Naive thymus-derived CD8-positive, alpha-beta T cell (primary cell): ENCODE results near the gene KCNC1. TPM values are rescaled to one million over a fixed set of nuclear protein-coding genes. Genes with fewer than 3 reads are reported as not detected.

Experiments
- ATAC-seq, 2 donors: fragments of 150-1000 bp; cut with Tn5 transposase in 1 of 2; sonication (Bioruptor Pico), chemical (Tn5 transposase) in 1 of 2; 1 replicate in 1 of 2; 2 replicates in 1 of 2; pipeline ENCODE4 v1.10.0; 2021; ENCODE audit warnings: mild to moderate bottlenecking in 2 of 2, moderate library complexity in 2 of 2
- POLR2A ChIA-PET: fragments of 350-600 bp; sonication (Branson Sonifier 250); formaldehyde crosslinking; loops from one replicate; lab custom pipeline; 2021; ENCODE audit warnings: antibody characterized with exemption; lab: Charles Lee
- DNase-seq, 10 donors: peaks; one replicate each; pipeline versions ENCODE4 v3.0.0 to v3.0.0-alpha.2; 2020 to 2022
- H3K27ac Mint-ChIP-seq, 10 donors: one replicate each; pipeline ENCODE4 v1.8.0; 2020 to 2022; ENCODE audit warnings: mild to moderate bottlenecking in 10 of 10, mixed read lengths in 10 of 10, moderate library complexity in 4 of 10, inconsistent platforms in 1 of 10
- H3K27me3 Mint-ChIP-seq, 5 donors: one replicate each; pipeline ENCODE4 v1.8.0; 2021 to 2022; ENCODE audit warnings: mixed read lengths in 5 of 5
- H3K36me3 Mint-ChIP-seq, 3 donors: one replicate each; pipeline ENCODE4 v1.8.0; 2020 to 2022; ENCODE audit warnings: mixed read lengths in 3 of 3, mild to moderate bottlenecking in 2 of 3, inconsistent platforms in 1 of 3
- H3K4me1 Mint-ChIP-seq, 4 donors: one replicate each; pipeline ENCODE4 v1.8.0; 2021 to 2022; ENCODE audit warnings: mixed read lengths in 4 of 4
- H3K4me3 Mint-ChIP-seq, 10 donors: one replicate each; pipeline ENCODE4 v1.8.0; 2020 to 2022; ENCODE audit warnings: mild to moderate bottlenecking in 10 of 10, mixed read lengths in 10 of 10, moderate library complexity in 6 of 10, inconsistent platforms in 1 of 10
- H3K9me3 Mint-ChIP-seq, 9 donors: one replicate each; pipeline ENCODE4 v1.8.0; 2020 to 2022; ENCODE audit warnings: mixed read lengths in 9 of 9, mild to moderate bottlenecking in 3 of 9, inconsistent platforms in 1 of 9, moderate library complexity in 1 of 9
- polyA plus RNA-seq, 3 donors: library from polyadenylated mRNA; unstranded; fragments of 300-500 nt; fragmentation: Illumina TruSeq; gene quantifications; one replicate each; pipeline ENCODE4 v1.2.3, GENCODE V29; 2021
- total RNA-seq, 8 experiments: library from RNA in 2 of 8; stranded (reverse) in 2 of 8; gene quantifications; one replicate each; pipeline ENCODE4 v1.2.3 and lab custom pipeline; 2021 to 2026

The KCNC1 gene
- total and polyA plus RNA-seq, 5 experiments from 2014 or later, result 0.60 TPM; not detected in 4

DNA sequence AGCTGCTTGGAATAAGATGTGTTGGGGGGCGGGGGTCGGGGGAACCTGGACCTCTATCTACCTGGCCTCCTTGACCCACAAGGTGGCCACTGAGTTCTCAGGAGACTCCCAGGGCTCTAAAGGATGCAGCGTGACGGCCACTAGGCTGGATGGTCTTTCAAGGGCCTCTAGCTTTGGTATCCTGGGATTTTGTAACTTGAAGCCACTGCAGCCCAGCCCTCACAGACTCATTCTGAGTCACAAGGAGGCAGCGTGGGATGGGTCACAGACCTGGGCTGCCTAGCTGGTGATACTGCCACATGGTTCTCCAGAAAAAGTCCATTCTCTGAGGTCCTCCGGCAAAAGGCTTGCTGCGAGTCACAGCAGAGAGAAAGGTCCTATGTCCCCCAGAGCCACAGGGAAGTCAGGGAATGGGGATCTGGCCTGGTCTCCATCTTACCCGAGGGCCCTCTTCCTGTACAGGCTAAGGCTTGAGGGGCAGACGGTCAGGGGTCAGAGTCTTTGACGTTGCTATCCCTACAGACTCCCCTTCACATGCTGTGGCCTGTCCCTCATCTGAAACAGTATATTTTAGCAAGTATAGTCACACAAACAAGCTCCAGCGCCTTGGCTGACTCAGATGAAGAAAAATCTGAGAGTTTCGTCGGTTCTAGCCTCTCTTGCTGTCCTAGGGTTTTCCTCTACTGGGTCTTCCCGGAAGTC, 52.4 kb downstream of the KCNC1 start:
- peaks cover 0 to 31% (median 30%) of the 10 kb centered on the region in 3 donors for H3K36me3 Mint-ChIP-seq
- H3K4me3 Mint-ChIP-seq, result no peak overlapping the region
- H3K4me1 Mint-ChIP-seq, result peaks cover 0 to 7% (median 0%) of the 10 kb centered on the region in 4 donors
- no peak overlapping the region for H3K27ac Mint-ChIP-seq
- no peaks in the 10 kb centered on the region for H3K27me3 Mint-ChIP-seq
- POLR2A ChIA-PET, result no interaction called here
- H3K9me3 Mint-ChIP-seq, result peaks cover 0 to 13% (median 0%) of the 10 kb centered on the region in 9 donors
- DNase-seq, result peak in 1 of 10 donors; percentile 11
- no peak for ATAC-seq

DNA sequence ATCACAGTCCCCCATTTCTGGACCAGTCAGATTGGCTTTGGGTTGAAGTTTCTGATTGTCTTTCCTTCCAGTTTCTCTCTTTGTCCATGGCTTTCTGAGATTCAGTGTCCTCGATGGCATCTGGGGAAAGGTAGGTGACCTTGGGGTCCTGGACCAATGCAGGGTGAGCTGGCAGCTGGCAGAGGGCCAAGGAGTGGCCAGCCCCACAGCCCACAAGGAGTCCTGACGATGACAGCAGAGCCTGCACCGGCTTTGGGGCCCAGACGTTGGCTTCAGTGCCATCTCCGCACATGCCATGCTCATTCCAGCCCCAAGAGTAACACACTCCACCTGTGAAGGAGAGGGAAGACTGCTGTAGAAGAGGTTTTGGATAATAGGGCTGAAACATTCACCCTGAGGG, 53.5 kb downstream of the KCNC1 start:
- peaks cover 0 to 9% (median 1%) of the 10 kb centered on the region in 4 donors for H3K4me1 Mint-ChIP-seq
- DNase-seq, result no peak
- H3K27ac Mint-ChIP-seq, result no peak overlapping the region
- peaks cover 0 to 13% (median 0%) of the 10 kb centered on the region in 9 donors for H3K9me3 Mint-ChIP-seq
- POLR2A ChIA-PET, result no interaction called here
- H3K27me3 Mint-ChIP-seq, result no peaks in the 10 kb centered on the region
- no peak overlapping the region for H3K4me3 Mint-ChIP-seq
- peaks cover 0 to 31% (median 30%) of the 10 kb centered on the region in 3 donors for H3K36me3 Mint-ChIP-seq
- no peak for ATAC-seq

DNA sequence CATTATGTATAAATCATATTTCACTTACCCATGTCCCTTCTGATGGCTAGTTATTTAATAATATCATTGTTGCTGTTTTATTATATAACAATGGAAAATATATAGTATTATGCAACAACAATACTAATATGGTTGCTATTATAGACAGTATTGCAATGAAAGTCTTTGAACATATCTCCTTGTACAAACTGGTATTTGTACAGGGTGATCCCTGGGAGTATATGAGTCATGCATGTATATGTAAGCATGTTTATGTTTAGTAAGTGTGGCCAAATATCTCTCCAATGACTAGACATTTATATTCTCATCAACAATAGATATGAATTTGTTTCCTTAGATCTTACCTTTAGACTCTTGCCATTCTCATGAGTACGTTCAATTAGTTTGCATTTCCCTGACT, 55.9 kb downstream of the KCNC1 start:
- ATAC-seq, result no peak
- Mint-ChIP-seq H3K36me3 (peaks cover 0 to 31% (median 30%) of the 10 kb centered on the region in 3 donors), H3K4me3 (no peak overlapping the region), H3K9me3 (peaks cover 0 to 13% (median 0%) of the 10 kb centered on the region in 9 donors), H3K4me1 (peaks cover 0 to 9% (median 1%) of the 10 kb centered on the region in 4 donors), H3K27ac (no peak overlapping the region), H3K27me3 (no peaks in the 10 kb centered on the region)
- no peak for DNase-seq
- POLR2A ChIA-PET, result no interaction called here

DNA sequence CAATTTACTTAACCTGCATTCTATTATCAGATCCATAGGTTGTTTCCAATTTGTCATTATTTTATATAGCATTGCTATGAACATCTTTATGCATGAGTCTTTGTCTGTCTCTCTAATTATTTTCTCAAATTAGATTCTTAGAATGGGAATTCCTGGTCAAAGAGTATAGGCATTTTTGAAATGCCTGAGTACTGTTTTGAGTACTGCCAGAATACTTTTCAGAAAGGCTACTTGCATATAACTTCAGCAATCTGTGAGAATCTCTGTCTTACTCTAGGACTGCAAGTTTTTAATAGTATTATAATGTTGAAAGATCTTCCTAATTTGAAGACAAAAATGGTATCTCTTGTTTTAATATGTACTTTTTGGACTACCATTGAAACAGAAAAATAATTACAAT, 56.6 kb downstream of the KCNC1 start:
- DNase-seq, result no peak
- Mint-ChIP-seq H3K27me3 (no peaks in the 10 kb centered on the region), H3K27ac (no peak overlapping the region), H3K4me1 (peaks cover 0 to 9% (median 1%) of the 10 kb centered on the region in 4 donors), H3K9me3 (peaks cover 0 to 13% (median 0%) of the 10 kb centered on the region in 9 donors), H3K36me3 (peaks cover 0 to 29% (median 28%) of the 10 kb centered on the region in 3 donors), H3K4me3 (no peak overlapping the region)
- POLR2A ChIA-PET, result no interaction called here
- ATAC-seq, result no peak

DNA sequence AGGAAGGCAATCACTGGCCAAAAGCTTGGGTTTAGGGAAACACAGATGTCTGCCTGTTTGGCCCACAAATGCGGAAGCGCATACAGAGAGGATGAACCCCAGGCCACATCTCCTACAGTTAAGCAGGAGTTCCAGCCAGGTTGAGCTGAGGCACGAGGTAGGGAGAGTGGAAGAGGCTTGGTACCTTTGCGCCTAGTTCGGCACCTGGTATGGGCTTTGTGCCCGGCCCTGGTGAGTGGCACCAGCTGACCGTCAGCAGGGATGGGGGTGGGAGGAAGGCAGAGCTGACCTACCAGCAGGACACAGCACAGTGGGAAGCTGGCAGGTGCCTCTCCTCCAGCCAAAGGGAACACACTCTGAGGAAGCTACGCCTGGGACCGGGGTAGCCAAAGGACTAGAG, 57.6 kb downstream of the KCNC1 start:
- Mint-ChIP-seq H3K27me3 (no peaks in the 10 kb centered on the region), H3K36me3 (peaks cover 0 to 27% (median 26%) of the 10 kb centered on the region in 3 donors), H3K9me3 (peaks cover 0 to 13% (median 0%) of the 10 kb centered on the region in 9 donors), H3K4me3 (no peak overlapping the region), H3K27ac (no peak overlapping the region), H3K4me1 (peaks cover 0 to 9% (median 1%) of the 10 kb centered on the region in 4 donors)
- DNase-seq, result no peak
- POLR2A ChIA-PET, result no interaction called here
- ATAC-seq, result no peak

DNA sequence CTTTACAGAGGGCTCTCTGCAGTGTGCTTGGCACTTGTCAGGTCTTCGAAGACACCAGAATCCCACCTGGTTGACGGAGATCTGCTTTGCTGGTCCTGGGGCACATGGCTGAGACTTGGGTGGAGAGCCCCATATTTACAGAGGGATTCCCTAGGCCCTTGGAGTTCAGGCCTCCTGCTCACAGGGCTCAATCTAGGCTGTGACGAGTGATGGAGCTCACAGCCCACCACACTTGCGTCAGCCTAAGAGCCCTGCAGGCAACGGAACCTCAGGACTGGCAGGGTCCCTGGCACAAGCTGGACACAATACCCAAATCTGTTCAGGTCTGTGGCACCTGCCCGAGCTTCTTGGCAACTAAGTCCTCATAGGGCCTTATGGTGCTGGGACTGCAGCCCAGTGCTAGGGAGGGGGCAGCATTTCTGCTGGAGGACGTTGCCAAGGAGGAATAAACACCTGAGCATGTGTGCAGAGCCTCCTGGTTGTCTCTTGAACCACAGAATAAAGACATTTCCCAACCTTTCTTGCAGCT, 59.1 kb downstream of the KCNC1 start:
- Mint-ChIP-seq H3K4me3 (no peak overlapping the region), H3K27ac (no peak overlapping the region), H3K27me3 (no peaks in the 10 kb centered on the region), H3K9me3 (peaks cover 0 to 8% (median 0%) of the 10 kb centered on the region in 9 donors), H3K4me1 (peaks cover 0 to 6% (median 1%) of the 10 kb centered on the region in 4 donors), H3K36me3 (peaks cover 0 to 18% (median 15%) of the 10 kb centered on the region in 3 donors)
- ATAC-seq (no peak), DNase-seq (no peak)
- POLR2A ChIA-PET, result no interaction called here

DNA sequence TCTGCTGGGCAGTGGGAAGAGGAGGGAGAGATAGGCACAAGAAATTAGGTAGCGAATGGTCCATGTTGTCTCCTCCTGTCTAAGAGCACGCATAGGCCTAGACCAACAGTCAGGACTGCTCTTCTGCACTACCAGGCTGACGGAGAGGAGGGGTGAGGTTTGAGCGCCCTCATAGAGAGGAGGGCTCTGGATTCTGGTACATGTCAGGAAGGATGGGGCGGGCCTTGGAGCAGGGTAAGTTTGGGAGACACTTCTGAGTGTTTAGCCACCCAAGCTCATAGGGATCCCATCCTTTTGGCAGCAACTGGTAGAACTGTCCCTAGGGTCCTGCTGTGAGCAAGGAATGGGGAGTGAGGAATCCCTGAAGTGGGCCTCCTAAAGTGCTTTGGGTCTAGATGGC, 60.4 kb downstream of the KCNC1 start:
- DNase-seq (no peak), ATAC-seq (no peak)
- no peaks in the 10 kb centered on the region for H3K9me3 Mint-ChIP-seq
- POLR2A ChIA-PET, result no interaction called here
- H3K27me3 Mint-ChIP-seq, result no peaks in the 10 kb centered on the region
- H3K4me1 Mint-ChIP-seq, result peaks cover 0 to 4% (median 1%) of the 10 kb centered on the region in 4 donors
- H3K4me3 Mint-ChIP-seq, result no peak overlapping the region
- H3K36me3 Mint-ChIP-seq, result peaks cover 0 to 12% (median 11%) of the 10 kb centered on the region in 3 donors
- peak overlapping the region in 1 of 10 donors; percentile 41 for H3K27ac Mint-ChIP-seq

DNA sequence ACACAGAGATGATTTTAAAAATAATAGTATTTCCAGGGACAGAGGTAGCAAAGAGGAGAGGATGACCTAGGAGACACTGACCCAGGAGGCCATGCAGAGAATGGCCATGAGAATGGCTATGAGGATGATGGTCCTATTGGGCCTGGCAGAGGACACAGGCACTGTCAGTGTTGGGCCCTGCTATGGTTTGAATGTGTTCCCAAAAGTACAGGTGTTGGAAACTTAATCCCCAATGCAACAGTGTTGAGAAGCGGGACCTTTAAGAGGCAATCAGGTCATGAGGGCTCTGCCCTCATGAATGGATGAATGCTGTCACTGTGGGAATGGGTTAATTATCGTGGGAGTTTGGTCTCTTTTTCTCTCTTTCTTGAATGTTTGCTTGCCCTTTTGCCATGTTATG, 61.6 kb downstream of the KCNC1 start:
- Mint-ChIP-seq H3K9me3 (no peaks in the 10 kb centered on the region), H3K27ac (peak overlapping the region in 1 of 10 donors; percentile 32), H3K36me3 (peaks cover 5 to 15% (median 11%) of the 10 kb centered on the region in 3 donors), H3K27me3 (no peaks in the 10 kb centered on the region), H3K4me1 (peaks cover 0 to 4% (median 1%) of the 10 kb centered on the region in 4 donors), H3K4me3 (no peak overlapping the region)
- DNase-seq, result no peak
- POLR2A ChIA-PET, result no interaction called here
- no peak for ATAC-seq

DNA sequence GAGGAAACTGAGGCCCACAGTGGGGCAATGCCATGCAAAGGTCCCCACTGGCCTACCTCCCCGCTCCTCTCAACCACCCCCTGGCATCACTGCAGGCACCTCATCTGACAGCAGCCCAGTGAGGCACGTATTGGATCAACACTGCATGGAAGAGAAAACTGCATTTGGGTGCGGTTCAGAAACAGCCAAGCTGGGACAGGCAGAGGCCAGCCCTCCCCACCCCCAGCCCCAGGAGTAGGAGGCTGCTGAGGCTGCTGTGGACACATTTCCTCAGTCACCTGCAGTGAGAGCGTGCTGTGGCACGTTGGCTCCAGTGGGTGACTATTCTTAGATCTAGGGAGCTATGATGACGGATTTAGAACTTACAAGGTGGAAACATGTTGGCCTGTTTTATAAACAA, 63.7 kb downstream of the KCNC1 start:
- Mint-ChIP-seq H3K27me3 (no peaks in the 10 kb centered on the region), H3K9me3 (no peaks in the 10 kb centered on the region), H3K4me3 (no peak overlapping the region), H3K36me3 (peaks cover 5 to 15% (median 9%) of the 10 kb centered on the region in 3 donors), H3K27ac (peak overlapping the region in 1 of 10 donors; percentile 18), H3K4me1 (peaks cover 0 to 3% (median 0%) of the 10 kb centered on the region in 4 donors)
- ATAC-seq (no peak), DNase-seq (no peak)
- POLR2A ChIA-PET, result no interaction called here

DNA sequence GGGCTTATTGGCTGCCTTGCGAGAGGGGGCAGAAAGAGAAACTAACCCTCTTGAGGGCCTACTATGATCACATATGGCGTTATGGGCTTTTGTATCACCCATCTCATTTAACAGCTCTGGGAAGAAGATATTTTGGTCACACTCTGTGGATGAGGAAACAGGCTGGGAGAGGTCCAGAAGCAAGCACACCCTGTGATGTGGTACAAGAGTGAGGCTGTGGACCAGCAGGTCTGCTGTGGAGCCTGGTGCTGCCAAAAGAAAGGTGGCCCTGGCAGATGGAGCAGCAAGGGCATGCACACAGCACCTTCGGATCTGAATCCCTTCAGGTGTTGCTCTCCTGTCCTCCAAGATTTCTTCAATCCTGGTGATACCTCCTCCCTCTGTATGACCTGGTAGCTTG, 64.1 kb downstream of the KCNC1 start:
- Mint-ChIP-seq H3K27ac (peak overlapping the region in 1 of 10 donors; percentile 63), H3K4me1 (peaks cover 0 to 6% (median 0%) of the 10 kb centered on the region in 4 donors), H3K9me3 (no peaks in the 10 kb centered on the region), H3K27me3 (no peaks in the 10 kb centered on the region), H3K4me3 (no peak overlapping the region), H3K36me3 (peaks cover 5 to 17% (median 10%) of the 10 kb centered on the region in 3 donors)
- DNase-seq, result no peak
- POLR2A ChIA-PET, result no interaction called here
- no peak for ATAC-seq

DNA sequence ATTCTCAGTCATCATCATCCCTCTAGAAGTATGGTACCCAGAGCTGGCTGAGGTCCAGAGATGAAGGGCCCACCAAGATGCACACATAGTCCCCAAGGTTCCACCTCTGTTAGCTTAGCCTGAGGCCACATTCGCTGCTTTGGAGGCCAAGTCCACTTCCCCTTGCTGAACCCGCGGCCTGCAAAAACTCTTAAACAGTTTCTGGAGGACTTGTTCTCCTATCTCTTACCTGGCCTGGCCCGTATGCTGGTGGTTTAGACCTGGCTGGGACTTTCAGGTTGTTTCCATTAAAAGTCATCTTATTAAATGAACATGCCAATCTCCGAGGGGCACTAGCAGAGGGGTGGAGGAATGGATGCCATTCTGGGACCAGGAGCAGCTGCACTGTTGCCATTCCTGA, 64.6 kb downstream of the KCNC1 start:
- DNase-seq (no peak), ATAC-seq (no peak)
- H3K4me1 Mint-ChIP-seq, result peaks cover 0 to 6% (median 0%) of the 10 kb centered on the region in 4 donors
- no peaks in the 10 kb centered on the region for H3K9me3 Mint-ChIP-seq
- POLR2A ChIA-PET, result no interaction called here
- H3K27ac Mint-ChIP-seq, result peak overlapping the region in 1 of 10 donors; percentile 63
- H3K36me3 Mint-ChIP-seq, result peaks cover 5 to 18% (median 11%) of the 10 kb centered on the region in 3 donors
- no peaks in the 10 kb centered on the region for H3K27me3 Mint-ChIP-seq
- no peak overlapping the region for H3K4me3 Mint-ChIP-seq

DNA sequence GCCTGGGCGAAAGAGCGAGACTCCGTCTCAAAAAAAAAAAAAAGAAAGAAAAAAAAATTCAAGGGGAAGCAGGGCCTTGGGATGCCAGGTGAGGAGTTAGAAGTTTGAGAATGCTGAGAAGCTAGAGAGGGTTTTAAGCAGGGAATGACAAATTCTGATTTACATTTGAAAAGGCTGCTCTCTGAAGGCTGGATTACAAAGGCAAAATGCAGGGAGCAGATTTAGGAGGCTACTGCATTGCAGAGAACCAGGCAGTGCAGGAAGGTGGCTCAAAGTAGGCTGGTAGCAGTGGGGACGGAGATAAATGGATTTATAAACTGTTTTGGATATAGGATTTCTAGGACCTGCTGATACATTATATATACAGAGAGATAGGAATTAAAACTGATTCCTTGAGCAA, 66.6 kb downstream of the KCNC1 start:
- Mint-ChIP-seq H3K4me1 (peaks cover 0 to 8% (median 0%) of the 10 kb centered on the region in 4 donors), H3K36me3 (peaks cover 5 to 18% (median 11%) of the 10 kb centered on the region in 3 donors), H3K4me3 (no peak overlapping the region), H3K9me3 (no peaks in the 10 kb centered on the region), H3K27ac (peak overlapping the region in 1 of 10 donors; percentile 21), H3K27me3 (no peaks in the 10 kb centered on the region)
- POLR2A ChIA-PET, result no interaction called here
- ATAC-seq (no peak), DNase-seq (no peak)

DNA sequence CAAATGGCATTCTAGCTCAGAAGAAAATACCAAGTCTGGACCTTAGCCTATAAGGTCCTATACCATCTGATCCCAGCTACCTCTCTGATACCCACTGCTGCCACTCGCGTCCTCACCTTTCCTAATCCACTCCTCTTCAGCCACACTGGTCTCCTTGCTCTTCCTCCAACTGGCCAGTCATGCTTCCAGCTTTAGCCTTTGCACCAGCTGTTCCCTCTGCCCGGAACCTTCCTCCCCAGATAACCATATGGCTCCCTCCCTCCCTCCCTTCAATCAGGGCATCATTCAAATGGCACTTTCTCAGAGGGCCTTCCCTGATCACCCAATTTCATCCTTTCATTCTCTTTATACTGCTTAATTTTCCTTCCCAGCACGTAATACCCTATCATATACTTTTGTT, 67.9 kb downstream of the KCNC1 start:
- ATAC-seq (no peak), DNase-seq (no peak)
- Mint-ChIP-seq H3K4me1 (peaks cover 0 to 8% (median 0%) of the 10 kb centered on the region in 4 donors), H3K4me3 (no peak overlapping the region), H3K36me3 (peaks cover 5 to 27% (median 16%) of the 10 kb centered on the region in 3 donors), H3K9me3 (no peaks in the 10 kb centered on the region), H3K27me3 (no peaks in the 10 kb centered on the region), H3K27ac (no peak overlapping the region)
- POLR2A ChIA-PET, result no interaction called here
